Lower leg skin (tissue), 4 donors: Measurements from ENCODE around the gene RNF168. TPM values are rescaled to one million over a fixed set of nuclear protein-coding genes. Genes with fewer than 3 reads are reported as not detected.

Experiments
- DNase-seq, 2 donors: peaks; one replicate each; pipeline ENCODE4 v3.0.0-alpha.2; 2019; ENCODE audit warnings: low spot score in 2 of 2
- H3K4me3 ChIP-seq: fragments of 200-600 bp; sonication (generic); 2 replicates; pipeline ENCODE4 v1.5.1; 2017; ENCODE audit warnings: mild to moderate bottlenecking, low read depth; ENCODE audit not compliant: poor library complexity, severe bottlenecking
- POLR2A ChIP-seq, 2 donors: fragments of 450-650 bp; IDR thresholded peaks; one replicate each; pipeline ENCODE4 v1.6.1; 2016 to 2017; ENCODE audit warnings: antibody characterized with exemption in 2 of 2, mild to moderate bottlenecking in 1 of 2, moderate library complexity in 1 of 2
- WGBS, 2 donors: methylation state at CpG; one replicate each; pipeline ENCODE4 v1.1.5; 2018; 5-methylcytosine and 5-hydroxymethylcytosine counted together
- intact Hi-C: fragments of 100-400 bp; cut with DNase I; formaldehyde crosslinking; loops from one replicate; pipeline ENCODE4 v1.15.0; 2023; ENCODE audit warnings: low total_unique reads
- total RNA-seq, 4 donors: library from RNA; depleted of rRNA; stranded (reverse); fragments of >200 nt; gene quantifications; one replicate each; pipeline ENCODE4 v1.1.0, GENCODE V29; 2016
- TF ChIP-seq, protein P1 (sequence below), 3 donors: fragments of 450-650 bp; IDR thresholded peaks; one replicate each; pipeline ENCODE4 v1.5.1; 2016; ENCODE audit warnings: antibody characterized with exemption in 3 of 3, mild to moderate bottlenecking in 3 of 3, moderate library complexity in 2 of 3

The RNF168 gene
- total RNA-seq, 4 donors from 2014 or later = 23.9 to 35.4 (median 27.0) TPM

DNA sequence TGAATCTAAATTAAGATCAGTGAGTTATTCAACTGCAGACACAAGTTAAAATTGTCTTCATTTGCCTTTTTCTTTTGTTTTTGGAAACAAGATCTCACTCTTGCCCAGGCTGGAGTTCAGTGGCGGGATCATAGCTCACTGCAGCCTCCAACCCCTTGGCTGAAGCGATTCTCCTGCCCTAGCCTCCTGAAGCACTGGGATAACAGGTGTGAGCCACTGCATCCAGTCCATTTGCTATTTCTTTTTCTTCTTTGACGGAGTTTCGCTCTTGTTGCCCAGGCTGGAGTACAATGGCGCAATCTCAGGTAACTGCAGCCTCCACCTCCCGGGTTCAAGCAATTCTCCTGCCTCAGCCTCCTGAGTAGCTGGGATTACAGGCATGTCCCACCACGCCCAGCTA, 10.3 kb downstream of the RNF168 start:
- no peak for TF ChIP-seq POLR2A (IDR thresholded peaks at IDR 0.05)
- TF ChIP-seq, protein P1, sequence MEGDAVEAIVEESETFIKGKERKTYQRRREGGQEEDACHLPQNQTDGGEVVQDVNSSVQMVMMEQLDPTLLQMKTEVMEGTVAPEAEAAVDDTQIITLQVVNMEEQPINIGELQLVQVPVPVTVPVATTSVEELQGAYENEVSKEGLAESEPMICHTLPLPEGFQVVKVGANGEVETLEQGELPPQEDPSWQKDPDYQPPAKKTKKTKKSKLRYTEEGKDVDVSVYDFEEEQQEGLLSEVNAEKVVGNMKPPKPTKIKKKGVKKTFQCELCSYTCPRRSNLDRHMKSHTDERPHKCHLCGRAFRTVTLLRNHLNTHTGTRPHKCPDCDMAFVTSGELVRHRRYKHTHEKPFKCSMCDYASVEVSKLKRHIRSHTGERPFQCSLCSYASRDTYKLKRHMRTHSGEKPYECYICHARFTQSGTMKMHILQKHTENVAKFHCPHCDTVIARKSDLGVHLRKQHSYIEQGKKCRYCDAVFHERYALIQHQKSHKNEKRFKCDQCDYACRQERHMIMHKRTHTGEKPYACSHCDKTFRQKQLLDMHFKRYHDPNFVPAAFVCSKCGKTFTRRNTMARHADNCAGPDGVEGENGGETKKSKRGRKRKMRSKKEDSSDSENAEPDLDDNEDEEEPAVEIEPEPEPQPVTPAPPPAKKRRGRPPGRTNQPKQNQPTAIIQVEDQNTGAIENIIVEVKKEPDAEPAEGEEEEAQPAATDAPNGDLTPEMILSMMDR (IDR thresholded peaks at IDR 0.05) = no peak
- intact Hi-C loops = no loop called here
- 97 to 99% methylated on average over 7 of the region's 7 CpGs for WGBS, 2 donors

GRCh38 chr3:196492080-196492479, 11.5 kb downstream of the RNF168 start:
- 95 to 96% methylated on average over 2 of the region's 2 CpGs for WGBS, 2 donors
- no peak for TF ChIP-seq POLR2A (IDR thresholded peaks at IDR 0.05)
- TF ChIP-seq, protein P1 (IDR thresholded peaks at IDR 0.05) = no peak

More for the DNA sequence above, 10.3 kb downstream of the RNF168 start:
- no peak overlapping the region for H3K4me3 ChIP-seq
- no peak for DNase-seq

DNA sequence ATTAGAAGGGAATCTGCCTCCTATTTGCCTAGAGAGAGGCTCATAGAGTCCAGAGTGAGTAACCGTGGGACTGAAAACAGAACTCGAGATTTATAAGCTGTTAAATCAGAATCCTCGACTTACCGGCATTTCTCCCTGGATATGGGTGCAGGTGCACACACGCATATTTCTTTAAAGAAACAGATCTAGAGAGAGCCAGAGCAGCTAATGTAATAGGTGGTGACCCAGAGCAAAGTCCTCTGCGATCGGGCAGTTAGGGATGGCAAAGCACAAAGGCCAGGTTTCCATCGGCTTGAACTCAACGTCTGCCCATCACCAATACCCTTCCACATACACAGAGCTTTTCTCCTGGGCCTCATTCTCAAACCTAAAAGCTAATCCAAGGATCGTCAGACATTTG, 13.8 kb downstream of the RNF168 start:
- peak in 1 of 2 donors; percentile 20 for DNase-seq
- 92 to 94% methylated on average over 10 of the region's 10 CpGs for WGBS, 2 donors
- no peak for TF ChIP-seq POLR2A (IDR thresholded peaks at IDR 0.05)
- TF ChIP-seq, protein P1 (IDR thresholded peaks at IDR 0.05) = no peak
- H3K4me3 ChIP-seq = no peak overlapping the region
- intact Hi-C loops = no loop called here

More at GRCh38 chr3:196492080-196492479, 11.5 kb downstream of the RNF168 start:
- DNase-seq = no peak
- intact Hi-C loops = no loop called here
- H3K4me3 ChIP-seq = no peak overlapping the region

DNA sequence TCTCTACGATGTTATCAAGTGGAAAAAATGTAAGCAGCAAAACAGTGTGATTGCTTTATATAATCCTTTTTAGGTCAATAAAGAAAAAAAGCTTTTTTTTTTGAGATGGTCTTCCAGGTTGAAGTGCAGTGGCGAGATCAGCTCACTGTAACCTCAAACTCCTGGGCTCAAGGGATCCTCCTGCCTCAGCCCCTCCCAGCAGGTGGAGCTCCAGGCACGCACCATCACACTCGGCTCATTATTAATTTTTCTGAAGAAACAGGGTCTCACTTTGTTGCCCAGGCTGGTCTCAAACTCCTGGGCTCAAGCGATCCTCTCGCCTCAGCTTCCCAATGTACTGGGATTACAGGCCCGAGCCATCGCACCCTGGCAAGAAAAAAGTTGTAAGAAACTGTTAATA, 17.3 kb downstream of the RNF168 start:
- DNase-seq = no peak
- WGBS, 2 donors = 80 to 88% methylated on average over 8 of the region's 8 CpGs
- intact Hi-C loops = no loop called here
- TF ChIP-seq POLR2A (IDR thresholded peaks at IDR 0.05) = no peak
- TF ChIP-seq, protein P1 (IDR thresholded peaks at IDR 0.05) = no peak
- no peak overlapping the region for H3K4me3 ChIP-seq

- H3K4me3 ChIP-seq = no peak overlapping the region
- no peak for DNase-seq
- intact Hi-C loops = no loop called here
- no peak for TF ChIP-seq POLR2A (IDR thresholded peaks at IDR 0.05)
- TF ChIP-seq, protein P1 (IDR thresholded peaks at IDR 0.05) = no peak
- 96 to 99% methylated on average over 4 of the region's 4 CpGs for WGBS, 2 donors
These were observed 25.9 kb downstream of the RNF168 start for GRCh38 chr3:196477678-196478077.

DNA sequence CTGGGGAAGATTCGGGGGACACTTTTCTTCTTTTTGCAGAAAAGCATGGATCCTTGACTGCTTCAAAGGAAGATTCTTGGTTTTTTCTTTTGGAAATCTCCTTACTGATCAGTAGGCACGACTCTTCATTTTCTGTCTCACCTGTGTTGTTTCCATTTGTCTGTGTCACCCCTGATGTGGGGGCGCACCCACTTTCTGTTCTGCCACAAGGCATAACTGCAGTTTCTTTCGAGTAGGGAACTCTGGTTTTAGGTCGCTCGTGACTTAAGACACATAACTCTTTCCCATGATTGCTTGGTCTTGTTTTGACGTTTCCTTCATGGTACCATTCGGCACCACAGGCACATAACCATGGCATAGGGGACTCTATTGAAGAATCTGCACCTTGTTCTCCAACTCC, 31.3 kb downstream of the RNF168 start:
- no peak for DNase-seq
- intact Hi-C loops = no loop called here
- no peak overlapping the region for H3K4me3 ChIP-seq
- 92% methylated on average over 8 of the region's 8 CpGs for WGBS, 2 donors
- TF ChIP-seq, protein P1 (IDR thresholded peaks at IDR 0.05) = no peak
- no peak for TF ChIP-seq POLR2A (IDR thresholded peaks at IDR 0.05)
